ENCODE data around the gene LYST.
A peak's percentile ranks its signal among the peaks of the same experiment; 100 is the strongest.

Gene LYST

DNA sequence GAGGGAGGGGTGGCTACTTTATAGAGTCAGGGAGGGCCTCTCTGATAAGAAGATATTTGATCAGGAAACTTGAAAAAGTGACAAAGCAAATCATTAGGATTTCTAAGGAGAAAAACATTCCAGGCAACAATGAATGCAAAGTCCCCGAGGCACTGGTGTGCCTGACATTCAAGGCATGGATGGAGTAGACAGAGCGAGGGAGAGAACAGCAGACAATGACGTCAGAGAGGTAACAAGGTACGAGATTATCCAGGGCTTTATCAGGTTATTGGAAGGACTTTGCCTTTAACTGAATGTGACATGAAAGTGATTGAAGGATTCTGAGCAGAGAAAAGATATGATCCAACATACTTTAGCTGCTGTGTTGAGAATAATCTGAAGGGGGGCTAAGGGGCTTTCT, 144.7 kb downstream of the LYST start:
- no peak overlapping the region for H3K4me3 ChIP-seq (ENCODE audit: low read length)
- no peak for TF ChIP-seq CTCF (conservative IDR thresholded peaks at IDR 0.05; ENCODE audit: low read length)
- no peak for DNase-seq (ENCODE audit: low read depth)

GRCh38 chr1:235720544-235720943, 146.2 kb downstream of the LYST start:
- no peak for TF ChIP-seq CTCF (conservative IDR thresholded peaks at IDR 0.05; ENCODE audit: low read length)
- H3K4me3 ChIP-seq (ENCODE audit: low read length) = no peak overlapping the region
- DNase-seq (ENCODE audit: low read depth) = no peak

- TF ChIP-seq CTCF (conservative IDR thresholded peaks at IDR 0.05; ENCODE audit: low read length) = no peak
- no peak for DNase-seq (ENCODE audit: low read depth)
- H3K4me3 ChIP-seq (ENCODE audit: low read length) = no peak overlapping the region
These were observed 152.4 kb downstream of the LYST start for GRCh38 chr1:235714205-235714897.

DNA sequence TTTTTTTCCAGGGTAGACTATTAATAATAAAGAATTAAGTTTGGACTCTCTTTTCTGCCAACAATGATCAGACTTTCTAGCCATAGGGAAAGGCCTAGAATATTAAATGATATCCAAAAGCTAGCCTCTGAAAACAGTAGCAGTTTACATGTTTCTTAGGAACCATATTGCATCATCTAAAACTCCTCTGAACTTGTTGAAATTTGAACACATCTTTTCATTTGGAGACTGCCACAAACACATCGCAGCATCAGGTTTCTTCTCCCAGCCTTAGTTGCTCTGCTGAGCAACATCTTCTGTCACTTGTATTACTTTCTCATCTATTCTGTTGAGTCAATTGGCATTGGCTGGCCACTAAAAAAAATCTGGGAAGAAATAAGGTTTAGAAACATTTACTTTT, 153.9 kb downstream of the LYST start:
- DNase-seq (ENCODE audit: low read depth) = no peak

DNA sequence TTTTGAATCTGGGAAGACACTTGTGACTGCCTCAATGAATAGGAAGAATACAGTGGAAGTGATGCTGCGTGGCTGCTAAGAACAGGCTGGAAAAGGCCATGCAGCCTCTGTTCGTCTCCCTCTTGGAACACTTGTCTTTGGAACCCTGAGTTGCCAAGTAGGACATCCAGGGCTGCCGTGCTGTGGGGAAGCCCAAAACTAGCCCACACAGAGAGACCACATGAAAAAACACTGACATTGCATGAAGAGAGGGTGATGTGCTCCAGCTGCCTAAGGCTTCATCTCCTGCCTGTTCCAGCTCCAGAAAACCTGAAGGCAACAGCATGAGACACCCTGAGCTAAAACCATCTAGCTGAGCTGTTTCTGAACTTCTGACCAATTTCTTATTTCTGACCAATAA, 156.0 kb downstream of the LYST start:
- no peak overlapping the region for H3K4me3 ChIP-seq (ENCODE audit: low read length)
- TF ChIP-seq CTCF (conservative IDR thresholded peaks at IDR 0.05; ENCODE audit: low read length) = no peak
- DNase-seq (ENCODE audit: low read depth) = no peak

More for the DNA sequence above, 153.9 kb downstream of the LYST start:
- no peak overlapping the region for H3K4me3 ChIP-seq (ENCODE audit: low read length)
- TF ChIP-seq CTCF (conservative IDR thresholded peaks at IDR 0.05; ENCODE audit: low read length) = no peak

- H3K4me3 ChIP-seq (ENCODE audit: low read length) = no peak overlapping the region
- TF ChIP-seq CTCF (conservative IDR thresholded peaks at IDR 0.05; ENCODE audit: low read length) = no peak
- DNase-seq (ENCODE audit: low read depth) = no peak
These were observed 157.7 kb downstream of the LYST start for GRCh38 chr1:235709018-235709417.

- TF ChIP-seq CTCF (conservative IDR thresholded peaks at IDR 0.05; ENCODE audit: low read length) = no peak
- H3K4me3 ChIP-seq (ENCODE audit: low read length) = no peak overlapping the region
- peak; percentile 53 for DNase-seq (ENCODE audit: low read depth)
These were observed 158.2 kb downstream of the LYST start for GRCh38 chr1:235708390-235708962.

Measured in AG10803 (cell line).